KMS-11 (cell line): ENCODE measurements around the gene HSBP1L1.

Experiments
- H2AFZ ChIP-seq: fragments of 200-600 bp; sonication (generic); 2 replicates; pipeline ENCODE4 v1.6.1; 2016; ENCODE audit warnings: antibody characterized with exemption, mixed run types, low read depth
- H3K27ac ChIP-seq: fragments of 200-600 bp; sonication (generic); 2 replicates; pipeline ENCODE4 v1.6.1; 2016; ENCODE audit warnings: mild to moderate bottlenecking, mixed run types
- H3K27me3 ChIP-seq: fragments of 200-600 bp; sonication (generic); 2 replicates; pipeline ENCODE4 v1.6.1; 2017; ENCODE audit warnings: mild to moderate bottlenecking, low read depth, mixed run types, moderate library complexity; ENCODE audit not compliant: insufficient read depth
- H3K36me3 ChIP-seq: fragments of 200-600 bp; sonication (generic); 2 replicates; pipeline ENCODE4 v1.6.1; 2017; ENCODE audit warnings: mild to moderate bottlenecking, mixed run types; ENCODE audit not compliant: insufficient read depth
- H3K4me1 ChIP-seq: fragments of 200-600 bp; sonication (generic); 2 replicates; pipeline ENCODE4 v1.6.1; 2016; ENCODE audit warnings: mild to moderate bottlenecking, low read depth, mixed run types; ENCODE audit not compliant: poor library complexity, severe bottlenecking
- H3K4me2 ChIP-seq: fragments of 200-600 bp; sonication (generic); 2 replicates; pipeline ENCODE4 v1.7.0; 2016; ENCODE audit warnings: mild to moderate bottlenecking, mixed run types
- H3K4me3 ChIP-seq: fragments of 200-600 bp; sonication (generic); IDR thresholded peaks from 2 replicates; pipeline ENCODE4 v1.6.1; 2017; ENCODE audit warnings: low read depth, low read length, mixed read lengths; ENCODE audit not compliant: insufficient read depth
- H3K79me2 ChIP-seq: fragments of 200-600 bp; sonication (generic); 2 replicates; pipeline ENCODE4 v1.6.1; 2016; ENCODE audit warnings: low read depth, mixed run types; ENCODE audit not compliant: insufficient read depth
- H3K9ac ChIP-seq: fragments of 200-600 bp; sonication (generic); 2 replicates; pipeline ENCODE4 v1.6.1; 2016; ENCODE audit warnings: mild to moderate bottlenecking, mixed run types
- H4K20me1 ChIP-seq: fragments of 200-600 bp; sonication (generic); 2 replicates; pipeline ENCODE4 v1.6.1; 2016; ENCODE audit warnings: mild to moderate bottlenecking, mixed run types; ENCODE audit not compliant: insufficient read depth
- TF ChIP-seq, protein P1 (sequence below): fragments of 200-600 bp; sonication (generic); conservative IDR thresholded peaks from 2 replicates; pipeline ENCODE4 v1.6.1; 2017; ENCODE audit warnings: low read depth, mild to moderate bottlenecking, antibody characterized with exemption, low read length, moderate library complexity, mixed read lengths

HSBP1L1 gene

DNA sequence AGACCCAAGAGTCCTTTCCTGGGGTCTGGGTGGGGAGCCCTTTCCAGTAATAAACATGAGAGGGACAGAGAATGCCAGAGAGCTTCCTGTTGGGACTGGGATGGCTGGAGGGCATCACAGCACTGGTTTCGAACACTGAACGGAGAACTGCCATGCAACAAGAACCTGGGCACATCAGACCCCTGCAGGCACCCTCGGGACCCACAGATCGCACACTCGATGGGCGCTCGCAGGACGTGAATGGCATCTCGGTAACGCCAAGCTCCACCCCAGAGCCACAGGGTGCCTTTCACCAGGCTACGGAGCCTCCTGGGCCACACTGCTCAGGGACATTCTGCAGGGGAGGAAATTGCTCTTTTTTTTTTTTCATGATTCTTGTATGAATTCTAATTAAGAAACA, 38.1 kb upstream of the HSBP1L1 start:
- Histone ChIP-seq H3K79me2 (no peaks in the 10 kb centered on the region; the same call in 1 of the 2 replicates), H3K4me3 (no peak overlapping the region), H4K20me1 (no peaks in the 10 kb centered on the region), H3K27ac (no peak overlapping the region), H3K27me3 (no peaks in the 10 kb centered on the region), H2AFZ (no peak overlapping the region), H3K4me1 (no peaks in the 10 kb centered on the region), H3K36me3 (peaks cover 5% of the 10 kb centered on the region; the same call in 1 of the 2 replicates), H3K9ac (no peak overlapping the region), H3K4me2 (no peak overlapping the region)
- TF ChIP-seq, protein P1, sequence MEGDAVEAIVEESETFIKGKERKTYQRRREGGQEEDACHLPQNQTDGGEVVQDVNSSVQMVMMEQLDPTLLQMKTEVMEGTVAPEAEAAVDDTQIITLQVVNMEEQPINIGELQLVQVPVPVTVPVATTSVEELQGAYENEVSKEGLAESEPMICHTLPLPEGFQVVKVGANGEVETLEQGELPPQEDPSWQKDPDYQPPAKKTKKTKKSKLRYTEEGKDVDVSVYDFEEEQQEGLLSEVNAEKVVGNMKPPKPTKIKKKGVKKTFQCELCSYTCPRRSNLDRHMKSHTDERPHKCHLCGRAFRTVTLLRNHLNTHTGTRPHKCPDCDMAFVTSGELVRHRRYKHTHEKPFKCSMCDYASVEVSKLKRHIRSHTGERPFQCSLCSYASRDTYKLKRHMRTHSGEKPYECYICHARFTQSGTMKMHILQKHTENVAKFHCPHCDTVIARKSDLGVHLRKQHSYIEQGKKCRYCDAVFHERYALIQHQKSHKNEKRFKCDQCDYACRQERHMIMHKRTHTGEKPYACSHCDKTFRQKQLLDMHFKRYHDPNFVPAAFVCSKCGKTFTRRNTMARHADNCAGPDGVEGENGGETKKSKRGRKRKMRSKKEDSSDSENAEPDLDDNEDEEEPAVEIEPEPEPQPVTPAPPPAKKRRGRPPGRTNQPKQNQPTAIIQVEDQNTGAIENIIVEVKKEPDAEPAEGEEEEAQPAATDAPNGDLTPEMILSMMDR, result no peak

DNA sequence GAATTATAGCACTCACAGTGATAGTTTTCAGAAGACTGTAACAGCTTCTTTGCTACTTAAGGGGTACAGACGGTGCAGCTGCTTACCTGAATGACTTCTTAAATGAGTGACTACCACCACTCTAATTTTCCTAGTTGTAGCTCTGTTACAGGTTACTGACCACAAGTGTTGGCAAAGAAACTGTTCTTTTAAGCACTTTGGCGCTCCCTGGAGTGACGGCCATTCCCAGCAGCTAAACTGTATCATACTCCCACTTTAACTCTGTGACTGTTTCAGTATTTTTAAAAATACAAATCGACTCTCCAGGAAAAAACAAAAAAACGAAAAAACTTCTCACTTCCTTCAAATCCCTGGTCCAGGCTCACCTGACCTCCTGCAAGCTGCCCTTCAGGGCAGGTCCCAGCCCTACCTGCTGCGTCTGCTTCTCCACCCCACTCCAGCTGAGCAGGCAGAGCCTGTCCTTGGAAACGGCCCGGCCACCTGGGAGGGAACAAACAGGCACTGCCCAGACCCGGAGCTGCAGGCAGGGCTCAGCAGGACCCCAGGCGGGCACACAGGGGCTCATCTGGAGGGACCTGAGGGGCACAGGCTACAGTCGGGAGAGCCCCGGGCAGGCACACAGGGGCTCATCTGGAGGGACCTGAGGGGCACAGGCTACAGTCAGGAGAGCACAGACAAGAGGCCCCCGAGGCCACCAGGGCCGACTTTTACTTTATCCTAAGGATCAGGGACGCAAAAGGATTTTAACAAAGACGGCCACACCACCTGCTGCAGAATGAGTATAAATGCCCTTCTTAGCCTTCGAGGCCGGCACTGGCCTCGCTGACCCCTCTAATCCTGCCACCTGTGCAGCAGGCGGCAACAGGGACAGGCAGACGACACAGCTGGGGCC, 37.5 kb upstream of the HSBP1L1 start:
- Histone ChIP-seq H3K27ac (no peak overlapping the region), H3K79me2 (no peaks in the 10 kb centered on the region; the same call in 1 of the 2 replicates), H2AFZ (no peak overlapping the region), H3K4me1 (no peaks in the 10 kb centered on the region), H3K4me3 (no peak overlapping the region), H3K27me3 (no peaks in the 10 kb centered on the region), H3K4me2 (no peak overlapping the region), H4K20me1 (no peaks in the 10 kb centered on the region), H3K36me3 (peaks cover 5% of the 10 kb centered on the region; the same call in 1 of the 2 replicates), H3K9ac (no peak overlapping the region)
- TF ChIP-seq, protein P1, result no peak

DNA sequence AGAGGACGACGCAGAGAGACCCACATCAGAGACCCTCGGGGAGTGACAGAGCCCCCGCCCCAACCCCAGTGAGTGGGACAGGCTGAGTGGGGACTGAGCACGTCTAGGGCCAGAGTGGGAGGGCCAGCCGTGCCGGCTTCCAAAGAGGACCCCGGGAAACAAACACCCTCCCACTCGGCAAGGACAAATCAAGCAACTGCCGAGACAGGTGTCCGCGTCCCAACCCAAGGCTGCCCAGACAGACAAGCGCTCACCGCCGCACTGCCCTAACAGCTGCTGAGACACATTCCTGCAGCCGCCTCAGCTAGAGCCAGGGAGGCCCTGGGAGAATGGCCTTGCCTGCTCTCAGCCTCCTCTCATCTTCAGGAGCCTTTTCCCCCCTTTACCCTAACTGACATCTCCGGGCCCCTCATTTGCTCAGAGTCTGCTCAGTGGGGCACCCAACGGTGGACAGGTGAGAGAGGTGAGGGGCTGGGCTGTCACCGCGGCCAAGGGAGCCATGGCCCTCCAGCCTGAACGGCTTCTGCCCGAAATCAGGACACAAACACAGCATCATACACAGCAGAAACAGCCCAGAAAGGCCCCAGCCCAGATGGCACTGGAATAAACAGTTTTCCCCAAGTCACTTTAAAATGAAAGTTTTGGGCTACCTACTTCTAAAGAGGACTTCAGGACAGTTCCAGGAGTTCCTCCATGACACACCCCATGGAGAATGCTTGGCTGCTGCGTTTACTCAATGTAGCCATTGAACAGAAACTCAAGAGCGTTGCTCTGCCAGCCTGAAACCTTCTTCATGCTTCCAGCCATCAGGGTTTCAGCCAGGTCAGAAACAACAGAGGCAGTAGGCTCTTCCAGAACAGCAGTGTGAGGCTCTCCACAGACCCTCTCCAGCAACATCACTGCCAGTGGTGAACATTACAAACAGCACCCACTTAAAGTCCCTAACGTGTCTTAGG, 36.6 kb upstream of the HSBP1L1 start:
- H3K4me3 ChIP-seq, result no peak overlapping the region
- no peak overlapping the region for H2AFZ ChIP-seq
- peaks cover 5% of the 10 kb centered on the region; the same call in 1 of the 2 replicates for H3K36me3 ChIP-seq
- H3K27me3 ChIP-seq, result no peaks in the 10 kb centered on the region
- no peak overlapping the region for H3K4me2 ChIP-seq
- TF ChIP-seq, protein P1, result no peak
- H3K9ac ChIP-seq, result no peak overlapping the region
- no peaks in the 10 kb centered on the region for H4K20me1 ChIP-seq
- H3K27ac ChIP-seq, result no peak overlapping the region
- H3K4me1 ChIP-seq, result no peaks in the 10 kb centered on the region
- no peaks in the 10 kb centered on the region; the same call in 1 of the 2 replicates for H3K79me2 ChIP-seq

DNA sequence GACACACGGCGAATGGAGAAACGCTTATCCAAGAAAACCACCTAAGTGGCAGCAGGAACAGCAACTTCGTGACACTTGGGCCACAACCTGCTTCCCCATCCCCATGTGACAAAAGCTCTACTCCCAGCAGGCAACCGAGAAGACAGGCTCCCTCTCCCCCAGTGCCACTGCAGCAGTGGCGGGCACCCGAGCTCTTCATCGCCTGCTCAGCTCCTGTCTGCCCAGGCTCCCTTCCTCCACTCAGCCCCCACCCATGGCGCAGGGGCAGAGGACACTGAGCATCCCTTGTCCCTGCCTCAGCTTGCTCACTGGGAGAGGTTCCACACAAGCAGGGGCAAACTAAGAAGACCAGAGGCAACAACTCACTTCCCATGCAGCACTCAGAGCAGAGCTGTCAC, 35.9 kb upstream of the HSBP1L1 start:
- Histone ChIP-seq H3K27ac (no peak overlapping the region), H3K4me2 (no peak overlapping the region), H2AFZ (no peak overlapping the region), H3K9ac (no peak overlapping the region), H4K20me1 (no peaks in the 10 kb centered on the region), H3K79me2 (no peaks in the 10 kb centered on the region; the same call in 1 of the 2 replicates), H3K4me1 (no peaks in the 10 kb centered on the region), H3K27me3 (no peaks in the 10 kb centered on the region), H3K4me3 (no peak overlapping the region), H3K36me3 (peaks cover 5% of the 10 kb centered on the region; the same call in 1 of the 2 replicates)
- TF ChIP-seq, protein P1, result no peak
